COLO829 (cell line): Measurements from ENCODE around the gene EMP1.

Source experiments
- DNase-seq: peaks from one replicate; pipeline ENCODE4 v3.0.0; 2012; ENCODE audit warnings: low spot score

Gene EMP1

GRCh38 chr12:13222076-13222475 lies 25.6 kb downstream of the EMP1 start:
- DNase-seq: no peak

- peak; percentile 39 for DNase-seq
Measured at GRCh38 chr12:13223179-13223804, 26.8 kb downstream of the EMP1 start.

- DNase-seq: no peak
Measured at GRCh38 chr12:13223941-13224340, 27.4 kb downstream of the EMP1 start.

GRCh38 chr12:13227191-13227590 lies 30.7 kb downstream of the EMP1 start:
- DNase-seq: no peak

GRCh38 chr12:13228579-13228978 lies 32.1 kb downstream of the EMP1 start:
- DNase-seq: no peak

GRCh38 chr12:13229504-13229903 lies 33.0 kb downstream of the EMP1 start:
- no peak for DNase-seq

- DNase-seq: no peak
Measured at GRCh38 chr12:13230500-13230899, 34.0 kb downstream of the EMP1 start.

GRCh38 chr12:13233830-13234641 lies 37.5 kb downstream of the EMP1 start:
- peak; percentile 56 for DNase-seq

- DNase-seq: no peak
Measured at GRCh38 chr12:13238204-13238603, 41.7 kb downstream of the EMP1 start.

GRCh38 chr12:13241833-13242488 lies 45.4 kb downstream of the EMP1 start:
- DNase-seq: no peak

- DNase-seq: no peak
Measured at GRCh38 chr12:13242936-13243335, 46.4 kb downstream of the EMP1 start.

- DNase-seq: no peak
Measured at GRCh38 chr12:13243516-13244070, 47.1 kb downstream of the EMP1 start.

GRCh38 chr12:13247596-13247995 lies 51.1 kb downstream of the EMP1 start:
- DNase-seq: no peak

GRCh38 chr12:13248964-13249363 lies 52.4 kb downstream of the EMP1 start:
- no peak for DNase-seq

GRCh38 chr12:13250416-13250815 lies 53.9 kb downstream of the EMP1 start:
- no peak for DNase-seq

- DNase-seq: no peak
Measured at GRCh38 chr12:13251521-13251920, 55.0 kb downstream of the EMP1 start.

- no peak for DNase-seq
Measured at GRCh38 chr12:13252024-13252423, 55.5 kb downstream of the EMP1 start.

GRCh38 chr12:13252616-13253015 lies 56.1 kb downstream of the EMP1 start:
- DNase-seq: no peak

- DNase-seq: no peak
Measured at GRCh38 chr12:13253966-13254760, 57.6 kb downstream of the EMP1 start.

GRCh38 chr12:13255792-13256691 lies 59.5 kb downstream of the EMP1 start:
- DNase-seq: peak; percentile 92

GRCh38 chr12:13256692-13257045 lies 60.1 kb downstream of the EMP1 start:
- no peak for DNase-seq
